Midbrain (tissue), 1 donor: ENCODE results near the gene GCM1.

Experiments used
- DNase-seq: peaks from one replicate; lab custom pipeline; 2025; lab: John Stamatoyannopoulos, UW

Gene GCM1

DNA sequence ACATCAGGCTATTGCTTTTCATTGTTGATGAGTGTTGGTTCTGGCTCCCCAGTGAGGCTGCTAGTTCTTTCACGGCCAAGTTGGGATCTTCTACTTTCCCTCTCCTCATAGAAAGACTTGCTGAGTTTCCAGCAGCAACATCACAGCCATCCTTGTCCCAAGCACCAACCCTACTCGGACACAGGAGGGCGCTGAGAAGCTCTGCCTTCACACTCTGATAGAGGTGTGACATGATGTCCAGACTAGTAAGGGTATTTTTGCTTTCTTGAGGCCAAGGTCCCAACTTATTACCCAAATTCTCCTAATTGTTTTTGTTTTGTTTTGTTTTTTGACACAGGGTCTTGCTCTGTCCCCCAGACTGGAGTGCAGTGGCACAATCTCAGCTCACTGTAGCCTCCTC is 3.0 kb upstream of the GCM1 start:
- DNase-seq: no peak

GRCh38 chr6:53144802-53145201 is 3.8 kb downstream of the GCM1 start:
- DNase-seq: no peak

DNA sequence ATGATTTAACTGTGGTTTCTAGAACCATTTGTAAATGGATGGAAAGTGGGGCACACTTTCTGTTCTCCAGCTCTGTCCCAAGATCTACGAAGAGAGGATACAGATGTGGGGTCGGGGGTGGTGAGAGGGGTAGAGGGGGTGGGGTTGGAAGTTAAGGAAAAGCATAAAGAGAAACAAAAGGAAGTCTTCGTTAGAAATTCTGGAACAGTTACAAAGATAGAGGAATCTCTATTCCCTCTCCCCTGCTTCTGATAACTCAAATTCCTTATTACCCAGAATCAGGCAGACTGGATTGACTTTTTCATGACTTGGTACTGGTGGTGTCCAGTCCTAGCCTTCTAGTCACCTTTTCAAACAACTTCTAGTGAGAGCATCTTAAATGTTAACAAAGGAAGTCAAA is 4.9 kb downstream of the GCM1 start:
- no peak for DNase-seq

DNA sequence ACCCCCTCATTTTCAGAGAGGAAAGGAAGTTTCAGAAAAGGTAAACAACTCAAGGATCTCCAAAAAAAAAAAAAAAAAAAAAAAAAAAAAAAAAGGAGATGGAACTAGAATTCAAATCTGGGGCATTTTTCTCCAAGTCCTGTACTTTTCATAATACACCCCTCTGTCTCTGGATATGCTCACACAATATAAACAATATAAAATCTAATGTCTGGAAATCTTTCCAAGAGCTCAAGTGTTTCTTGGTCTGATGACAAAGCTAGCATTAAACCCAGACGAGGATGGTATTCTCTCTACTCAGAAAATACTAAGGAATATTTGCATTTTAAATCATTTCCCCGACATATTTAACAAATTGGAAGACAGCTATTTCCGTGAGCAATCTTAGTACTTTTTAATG is 5.8 kb downstream of the GCM1 start:
- no peak for DNase-seq

- DNase-seq: no peak
Measured at GRCh38 chr6:53139841-53140413, 8.7 kb downstream of the GCM1 start.

- no peak for DNase-seq
Measured at GRCh38 chr6:53136000-53136609, 12.5 kb downstream of the GCM1 start.

GRCh38 chr6:53134601-53135235 is 13.9 kb downstream of the GCM1 start:
- DNase-seq: no peak

- DNase-seq: no peak
Measured at GRCh38 chr6:53133961-53134360, 14.7 kb downstream of the GCM1 start.

DNA sequence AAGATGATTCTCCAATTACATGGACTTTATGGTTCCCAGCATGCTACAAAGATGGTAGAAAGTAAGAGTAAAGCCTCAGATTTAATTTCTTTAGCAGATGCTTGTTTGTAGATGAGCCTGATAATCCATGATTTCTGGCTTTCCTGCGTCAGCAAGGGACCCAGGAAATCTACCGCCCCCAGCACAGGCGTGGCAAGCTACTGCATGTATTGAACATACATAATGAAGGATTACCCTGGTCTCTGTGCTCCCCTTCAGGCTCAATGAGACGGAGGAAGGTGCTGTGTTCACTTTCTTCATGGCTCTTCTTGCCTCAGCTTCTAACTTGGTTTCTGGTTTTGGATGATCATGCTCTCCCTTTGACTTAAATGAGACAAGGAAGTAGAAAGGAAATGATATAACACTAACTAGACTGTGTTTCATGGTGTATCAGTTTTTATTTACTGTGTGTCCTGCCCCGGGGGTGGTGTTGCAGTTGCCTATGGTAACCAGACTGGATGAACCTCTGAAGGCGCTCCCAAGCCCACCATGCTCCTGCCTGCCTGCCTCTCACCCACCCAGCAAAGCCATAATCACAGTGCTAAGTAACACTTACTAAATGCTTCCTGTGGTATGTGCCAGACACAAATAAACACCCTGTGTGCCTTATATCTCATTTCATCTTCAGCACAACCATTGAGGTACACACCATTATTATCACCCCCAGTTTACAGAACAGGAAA is 17.9 kb downstream of the GCM1 start:
- DNase-seq: no peak

- DNase-seq: no peak
Measured at GRCh38 chr6:53128842-53129241, 19.8 kb downstream of the GCM1 start.

DNA sequence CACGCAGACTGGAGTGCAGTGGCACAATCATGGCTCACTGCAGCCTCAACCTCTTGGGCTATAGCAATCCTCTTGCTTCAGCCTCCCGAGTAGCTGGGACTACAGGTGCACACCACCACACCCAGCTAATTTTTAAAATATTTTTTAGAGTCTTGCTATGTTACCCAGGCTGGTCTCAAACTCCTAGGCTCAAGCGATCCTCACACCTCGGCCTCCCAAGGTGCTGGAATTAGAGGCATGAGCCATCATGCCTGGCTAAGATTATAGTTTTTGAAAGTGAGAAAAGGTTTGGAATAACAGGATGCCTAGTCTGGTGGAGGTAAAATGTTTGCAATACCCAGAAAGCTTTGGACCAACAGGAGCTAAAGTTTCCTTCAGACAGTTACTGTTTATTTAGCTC is 23.4 kb downstream of the GCM1 start:
- no peak for DNase-seq

- DNase-seq: no peak
Measured at GRCh38 chr6:53124131-53124800, 24.4 kb downstream of the GCM1 start.

- no peak for DNase-seq
Measured at GRCh38 chr6:53119772-53120409, 28.8 kb downstream of the GCM1 start.

GRCh38 chr6:53119349-53119748 is 29.3 kb downstream of the GCM1 start:
- DNase-seq: no peak

DNA sequence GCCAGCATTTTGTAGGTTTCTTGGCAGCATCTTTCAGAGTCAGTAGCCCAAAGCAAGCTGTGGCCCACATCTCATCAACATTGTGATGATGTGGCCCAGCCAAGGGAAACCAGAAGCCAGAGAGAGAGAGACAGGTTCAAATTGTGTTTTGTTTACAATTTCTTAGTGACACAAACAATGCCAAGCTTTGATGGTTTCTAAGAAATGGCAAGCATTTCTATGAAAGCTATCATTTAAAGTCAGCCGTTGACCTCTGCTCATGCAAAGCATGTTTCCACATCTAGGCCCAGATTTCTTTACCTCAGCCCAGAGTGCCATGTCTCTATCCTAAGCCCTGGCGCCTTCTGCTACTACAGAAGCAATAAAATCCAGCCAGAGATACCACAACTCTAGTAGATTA is 32.9 kb downstream of the GCM1 start:
- DNase-seq: no peak

DNA sequence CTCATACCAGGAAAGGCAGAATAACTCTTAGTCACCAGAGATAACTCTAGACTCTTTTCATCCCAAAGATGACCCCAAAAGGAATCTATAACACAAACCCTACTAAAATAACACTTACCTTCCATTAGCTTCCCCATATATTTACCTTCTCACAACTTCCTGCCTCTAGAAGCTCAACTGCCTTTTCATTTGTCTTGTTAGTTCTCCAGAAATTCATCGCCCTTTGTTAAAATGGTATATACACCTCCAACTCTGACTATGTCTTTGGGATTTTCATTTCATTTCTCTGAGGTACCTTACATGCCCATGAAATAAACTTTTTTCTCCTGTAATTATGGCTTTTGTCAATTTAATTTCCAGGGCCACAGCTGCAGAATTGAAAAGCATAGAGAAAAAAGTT is 33.5 kb downstream of the GCM1 start:
- no peak for DNase-seq

DNA sequence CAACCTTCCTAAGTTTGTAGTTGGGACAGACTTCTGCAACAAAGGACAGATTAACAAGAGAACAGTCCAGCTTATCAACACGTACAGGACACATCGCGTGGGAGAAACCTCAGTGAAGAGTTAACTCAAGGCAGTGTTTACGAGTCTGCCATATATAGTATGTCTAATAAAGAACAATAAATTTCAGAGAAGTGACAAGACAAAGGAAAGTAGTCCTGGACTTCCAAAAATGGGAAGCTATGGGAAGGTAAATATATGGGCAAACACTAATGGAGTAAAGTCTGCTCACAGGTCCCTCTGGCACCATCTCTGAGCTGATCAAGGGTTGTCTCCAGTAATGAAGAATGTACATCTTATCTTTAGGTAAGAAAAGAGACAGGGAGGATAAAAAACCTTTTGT is 34.9 kb downstream of the GCM1 start:
- DNase-seq: no peak

GRCh38 chr6:53112871-53113270 is 35.8 kb downstream of the GCM1 start:
- no peak for DNase-seq

GRCh38 chr6:53112404-53112803 is 36.2 kb downstream of the GCM1 start:
- DNase-seq: no peak

GRCh38 chr6:53111865-53112264 is 36.8 kb downstream of the GCM1 start:
- no peak for DNase-seq

DNA sequence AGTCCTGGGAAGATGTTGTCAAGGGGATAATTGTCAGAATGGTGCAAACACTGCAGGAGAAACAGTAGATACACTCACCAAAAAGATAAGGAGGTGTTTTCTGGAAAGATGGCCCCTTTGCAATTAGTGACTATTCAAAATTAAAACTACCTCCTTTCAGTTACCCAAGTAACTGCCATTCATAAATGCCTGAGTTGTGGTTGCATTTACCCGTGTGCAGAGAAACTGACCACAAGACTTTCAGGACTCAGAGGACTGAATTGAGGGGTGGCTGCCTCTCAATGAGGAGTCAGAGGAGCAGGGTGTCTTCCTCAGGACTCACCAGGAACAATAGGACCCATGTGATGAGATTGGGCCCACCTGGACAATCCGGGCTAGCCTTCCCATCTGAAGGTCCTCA is 39.0 kb downstream of the GCM1 start:
- no peak for DNase-seq

- DNase-seq: no peak
Measured at GRCh38 chr6:53107091-53107490, 41.5 kb downstream of the GCM1 start.
